WTC11 (cell line): Measurements from ENCODE around the gene PRXL2B. TPM values are rescaled to one million over a fixed set of nuclear protein-coding genes. Genes with fewer than 3 reads are reported as not detected.

Source experiments
- ATAC-seq: fragments of 200-7000 bp; cut with Tn5 transposase; 2 replicates; pipeline ENCODE4 v1.10.0; 2021; ENCODE audit warnings: mild to moderate bottlenecking, moderate library complexity
- CTCF ChIA-PET: fragments of 300-600 bp; sonication (Branson Sonifier 250); formaldehyde crosslinking; loops from one replicate; lab custom pipeline; 2021; ENCODE audit warnings: antibody characterized with exemption; lab: Charles Lee
- POLR2A ChIA-PET: fragments of 350-600 bp; sonication (Branson Sonifier 250); formaldehyde crosslinking; loops from one replicate; lab custom pipeline; 2021; ENCODE audit warnings: antibody characterized with exemption; lab: Charles Lee
- DNase-seq: peaks from one replicate; pipeline ENCODE4 v3.0.0; 2021; ENCODE audit warnings: low spot score
- H3K27ac Mint-ChIP-seq: 2 replicates; pipeline ENCODE4 v1.8.0; 2021; ENCODE audit warnings: mixed read lengths
- H3K27me3 Mint-ChIP-seq: 2 replicates; pipeline ENCODE4 v1.8.0; 2021; ENCODE audit warnings: low read depth, mild to moderate bottlenecking, moderate library complexity, mixed read lengths
- H3K36me3 Mint-ChIP-seq: 2 replicates; pipeline ENCODE4 v1.8.0; 2021; ENCODE audit warnings: mixed read lengths
- H3K4me1 Mint-ChIP-seq: 2 replicates; pipeline ENCODE4 v1.8.0; 2022; ENCODE audit warnings: mixed read lengths
- H3K4me3 Mint-ChIP-seq: 2 replicates; pipeline ENCODE4 v1.8.0; 2021; ENCODE audit warnings: mild to moderate bottlenecking, moderate library complexity, mixed read lengths
- H3K9me3 Mint-ChIP-seq: 2 replicates; pipeline ENCODE4 v1.8.0; 2021; ENCODE audit warnings: mixed read lengths
- CBFB ChIP-seq: sonication (generic); formaldehyde crosslinking; IDR thresholded peaks from 2 replicates; pipeline ENCODE4 v1.8.1; 2022; ENCODE audit warnings: mild to moderate bottlenecking, low read depth, missing genetic modification reagents
- CREB1 ChIP-seq: sonication (generic); formaldehyde crosslinking; IDR thresholded peaks from 2 replicates; pipeline ENCODE4 v1.8.0; 2023; ENCODE audit warnings: mild to moderate bottlenecking, missing genetic modification reagents
- FOXK1 ChIP-seq: sonication (generic); formaldehyde crosslinking; IDR thresholded peaks from 2 replicates; pipeline ENCODE4 v1.8.0; 2022; ENCODE audit warnings: mild to moderate bottlenecking, moderate library complexity, missing genetic modification reagents
- GTF2I ChIP-seq: fragments of 250-450 bp; sonication (Bioruptor Pico); conservative IDR thresholded peaks from 2 replicates; pipeline ENCODE4 v1.4.0; 2021; ENCODE audit warnings: mild to moderate bottlenecking
- IRF2 ChIP-seq: sonication (generic); formaldehyde crosslinking; IDR thresholded peaks from 2 replicates; pipeline ENCODE4 v1.8.0; 2022; ENCODE audit warnings: low read depth, missing genetic modification reagents, borderline replicate concordance
- JAZF1 ChIP-seq: fragments of 250-450 bp; sonication (Bioruptor Pico); IDR thresholded peaks from 2 replicates; pipeline ENCODE4 v1.9.0; 2021; ENCODE audit warnings: moderate library complexity, mild to moderate bottlenecking, inconsistent platforms
- NFATC4 ChIP-seq: fragments of 250-450 bp; sonication (Bioruptor Pico); IDR thresholded peaks from 2 replicates; pipeline ENCODE4 v1.9.0; 2021; ENCODE audit warnings: mild to moderate bottlenecking
- NR1H2 ChIP-seq: sonication (generic); formaldehyde crosslinking; IDR thresholded peaks from 2 replicates; pipeline ENCODE4 v1.9.0; 2021; ENCODE audit warnings: mild to moderate bottlenecking, moderate library complexity, missing genetic modification reagents
- TCF7 ChIP-seq: sonication (generic); formaldehyde crosslinking; IDR thresholded peaks from 2 replicates; pipeline ENCODE4 v1.8.0; 2022; ENCODE audit warnings: mild to moderate bottlenecking, low read depth, missing genetic modification reagents, moderate library complexity
- ZNF138 ChIP-seq: sonication (generic); formaldehyde crosslinking; conservative IDR thresholded peaks from 2 replicates; pipeline ENCODE4 v1.8.1; 2022; ENCODE audit warnings: mild to moderate bottlenecking, moderate library complexity, missing genetic modification reagents
- ZNF219 ChIP-seq: sonication (generic); formaldehyde crosslinking; IDR thresholded peaks from 2 replicates; pipeline ENCODE4 v1.8.0; 2023; ENCODE audit warnings: missing genetic modification reagents, mild to moderate bottlenecking, borderline replicate concordance
- ZNF416 ChIP-seq: fragments of 250-450 bp; sonication (Bioruptor Pico); IDR thresholded peaks from 2 replicates; pipeline ENCODE4 v1.9.0; 2021; ENCODE audit warnings: mild to moderate bottlenecking, inconsistent platforms
- total RNA-seq: library from RNA; stranded (reverse); gene quantifications from 3 replicates; pipeline ENCODE4 v1.2.3, GENCODE V29; 2021
- TF ChIP-seq, protein P1 (sequence below): sonication (generic); formaldehyde crosslinking; IDR thresholded peaks from 2 replicates; pipeline ENCODE4 v1.8.0; 2022; ENCODE audit warnings: mild to moderate bottlenecking, missing genetic modification reagents
- TF ChIP-seq, protein P2 (sequence below): fragments of 200-600 bp; IDR thresholded peaks from 2 replicates; pipeline ENCODE4 v1.8.0; 2022; ENCODE audit warnings: antibody characterized with exemption
- TF ChIP-seq, protein P3 (sequence below): sonication (generic); formaldehyde crosslinking; IDR thresholded peaks from 2 replicates; pipeline ENCODE4 v1.8.1; 2022; ENCODE audit warnings: mild to moderate bottlenecking, moderate library complexity, missing genetic modification reagents

Gene PRXL2B
- total RNA-seq, 1 experiment from 2014 or later, result 50.3 TPM

DNA sequence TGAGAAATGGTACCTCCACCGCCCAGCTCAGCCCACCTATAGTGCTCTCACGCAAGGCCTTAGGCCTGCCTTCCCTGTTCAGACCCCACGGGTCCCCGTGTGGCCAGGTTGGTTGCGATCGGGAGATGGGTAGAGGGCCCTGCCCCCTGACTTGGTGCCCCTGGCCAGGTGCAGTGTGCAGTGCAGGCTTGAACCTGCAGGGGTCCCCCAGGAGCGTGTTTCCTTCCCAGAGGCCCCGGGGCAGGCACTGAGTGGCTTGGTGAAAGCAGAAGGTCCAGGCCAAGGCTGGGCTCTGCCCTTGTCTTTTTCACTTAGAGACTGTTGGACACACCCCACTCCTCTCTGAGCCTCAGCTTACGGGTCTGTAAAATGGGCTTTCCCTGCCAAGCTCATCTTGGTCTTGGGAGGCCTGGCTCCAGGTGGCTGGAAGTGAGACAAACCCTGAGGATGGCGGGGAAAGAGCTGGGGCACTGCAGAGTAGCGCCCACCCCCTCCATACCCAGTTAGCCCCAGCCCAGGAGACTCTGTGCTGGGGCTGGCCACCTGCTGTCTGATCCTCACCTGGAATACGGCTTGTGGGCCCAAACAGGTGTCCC lies 47.2 kb upstream of the PRXL2B start:
- H3K9me3 Mint-ChIP-seq, result no peaks in the 10 kb centered on the region
- CTCF ChIA-PET, result interaction anchor here (0.6 to 2.1 kb wide), 7 partner anchors 8 to 158 kb away, joined by 3 to 8 read pairs (median 5); partner anchors contain the start of gene PANK4
- TF ChIP-seq ZNF416 (CRISPR knock-in tag) (no peak), ZNF138 (no peak), GTF2I (CRISPR knock-in tag) (0 out of 2 replicates have a peak, but pooled peaks have one; percentile 27), TCF7 (CRISPR knock-in tag) (no peak)
- TF ChIP-seq, protein P1, sequence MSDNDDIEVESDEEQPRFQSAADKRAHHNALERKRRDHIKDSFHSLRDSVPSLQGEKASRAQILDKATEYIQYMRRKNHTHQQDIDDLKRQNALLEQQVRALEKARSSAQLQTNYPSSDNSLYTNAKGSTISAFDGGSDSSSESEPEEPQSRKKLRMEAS, result no peak
- TF ChIP-seq, protein P2, sequence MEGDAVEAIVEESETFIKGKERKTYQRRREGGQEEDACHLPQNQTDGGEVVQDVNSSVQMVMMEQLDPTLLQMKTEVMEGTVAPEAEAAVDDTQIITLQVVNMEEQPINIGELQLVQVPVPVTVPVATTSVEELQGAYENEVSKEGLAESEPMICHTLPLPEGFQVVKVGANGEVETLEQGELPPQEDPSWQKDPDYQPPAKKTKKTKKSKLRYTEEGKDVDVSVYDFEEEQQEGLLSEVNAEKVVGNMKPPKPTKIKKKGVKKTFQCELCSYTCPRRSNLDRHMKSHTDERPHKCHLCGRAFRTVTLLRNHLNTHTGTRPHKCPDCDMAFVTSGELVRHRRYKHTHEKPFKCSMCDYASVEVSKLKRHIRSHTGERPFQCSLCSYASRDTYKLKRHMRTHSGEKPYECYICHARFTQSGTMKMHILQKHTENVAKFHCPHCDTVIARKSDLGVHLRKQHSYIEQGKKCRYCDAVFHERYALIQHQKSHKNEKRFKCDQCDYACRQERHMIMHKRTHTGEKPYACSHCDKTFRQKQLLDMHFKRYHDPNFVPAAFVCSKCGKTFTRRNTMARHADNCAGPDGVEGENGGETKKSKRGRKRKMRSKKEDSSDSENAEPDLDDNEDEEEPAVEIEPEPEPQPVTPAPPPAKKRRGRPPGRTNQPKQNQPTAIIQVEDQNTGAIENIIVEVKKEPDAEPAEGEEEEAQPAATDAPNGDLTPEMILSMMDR, result peak; percentile 57
- POLR2A ChIA-PET, result interaction anchor here (1.1 kb wide), 1 partner anchor 33 kb away, joined by 3 read pairs; no protein-coding TSS in a partner anchor
- no peak overlapping the region for H3K27ac Mint-ChIP-seq
- no peak overlapping the region for H3K4me3 Mint-ChIP-seq
- peaks cover 9% of the 10 kb centered on the region for H3K4me1 Mint-ChIP-seq
- ATAC-seq, result peak; percentile 79
- peak; percentile 83 for DNase-seq
- peaks cover 44% of the 10 kb centered on the region for H3K27me3 Mint-ChIP-seq
- no peaks in the 10 kb centered on the region for H3K36me3 Mint-ChIP-seq

DNA sequence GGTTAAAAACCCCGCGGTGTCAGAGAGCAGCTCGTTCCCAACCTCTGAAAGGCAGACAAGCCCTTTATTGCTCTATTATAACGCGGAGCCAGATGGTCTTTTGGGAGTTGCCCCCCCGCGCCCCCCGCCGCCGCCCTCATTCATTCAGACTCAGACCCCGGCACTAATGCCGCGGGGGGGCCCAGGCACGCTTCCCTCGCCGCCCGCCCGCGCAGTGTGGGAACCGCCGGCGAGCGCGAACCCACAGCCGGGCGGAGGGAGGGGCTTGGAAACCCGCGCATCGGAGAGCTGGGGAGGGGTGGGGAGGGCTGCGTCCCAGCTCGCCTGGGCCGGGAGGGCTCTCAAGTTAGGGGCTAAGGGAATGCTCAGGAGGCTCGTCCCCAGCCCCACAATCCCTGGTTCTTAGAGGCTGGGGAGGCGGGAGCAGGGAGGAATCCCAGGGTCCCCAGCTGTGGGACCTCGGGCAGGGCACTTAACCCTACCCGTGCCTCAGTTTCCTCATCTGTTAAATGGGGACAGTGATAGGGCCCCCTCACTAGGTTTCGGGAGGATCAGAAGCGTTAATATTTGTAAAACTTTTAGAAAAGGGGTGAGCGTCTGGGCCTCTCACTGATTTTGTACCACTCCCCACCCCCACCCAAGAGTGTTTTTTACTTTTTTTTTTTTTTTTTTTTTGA lies 45.6 kb upstream of the PRXL2B start:
- ChIA-PET POLR2A (no interaction called here), CTCF (interaction anchor here (0.6 to 2.1 kb wide), 9 partner anchors 10 to 569 kb away, joined by 3 to 8 read pairs (median 5); partner anchors contain the start of genes MMEL1 and PANK4)
- Mint-ChIP-seq H3K9me3 (no peaks in the 10 kb centered on the region), H3K27ac (no peak overlapping the region), H3K4me3 (peak overlapping the region; percentile 45), H3K4me1 (no peaks in the 10 kb centered on the region; the same call in 1 of the 2 replicates), H3K36me3 (no peaks in the 10 kb centered on the region), H3K27me3 (peaks cover 31% of the 10 kb centered on the region)
- DNase-seq (peak; percentile 49), ATAC-seq (peak; percentile 10)
- TF ChIP-seq GTF2I (CRISPR knock-in tag) (peak; percentile 69; the same call in 1 of the 2 replicates), ZNF219 (no peak)

DNA sequence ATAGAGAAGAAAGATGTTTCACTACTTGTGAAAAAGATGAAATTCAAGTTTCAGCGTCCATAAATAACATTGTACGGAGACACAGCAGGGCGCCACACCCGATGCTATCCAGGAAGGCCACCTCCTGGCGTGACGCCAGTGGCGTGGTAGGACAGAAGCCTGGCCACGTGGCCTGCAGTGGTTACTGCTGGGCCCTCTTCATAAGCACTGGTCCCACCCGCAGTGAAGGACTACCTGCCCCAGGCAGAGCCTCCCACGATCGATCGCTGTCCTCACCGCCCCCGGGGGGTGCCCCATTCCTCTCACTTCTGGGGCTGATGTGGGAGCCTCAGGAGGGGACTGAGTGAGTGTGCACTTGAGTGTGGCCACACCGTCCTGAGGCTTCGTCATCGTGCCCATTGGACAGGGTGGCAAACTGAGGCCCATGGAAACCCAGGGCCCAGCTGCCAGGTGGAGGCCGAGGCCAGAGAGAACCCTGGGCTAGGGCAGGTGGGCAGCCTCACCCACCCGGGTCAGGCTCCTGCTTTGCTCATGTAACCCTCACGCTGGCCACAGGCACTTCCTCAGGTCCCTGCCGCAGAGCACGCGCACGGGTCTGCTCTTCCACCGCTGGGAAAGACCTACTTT lies 44.8 kb upstream of the PRXL2B start:
- TF ChIP-seq JAZF1 (no peak), IRF2 (no peak), NR1H2 (CRISPR knock-in tag) (no peak), NFATC4 (no peak), CBFB (CRISPR knock-in tag) (no peak), FOXK1 (CRISPR knock-in tag) (no peak), GTF2I (CRISPR knock-in tag) (peak; percentile 91), CREB1 (CRISPR knock-in tag) (no peak)
- TF ChIP-seq, protein P3, sequence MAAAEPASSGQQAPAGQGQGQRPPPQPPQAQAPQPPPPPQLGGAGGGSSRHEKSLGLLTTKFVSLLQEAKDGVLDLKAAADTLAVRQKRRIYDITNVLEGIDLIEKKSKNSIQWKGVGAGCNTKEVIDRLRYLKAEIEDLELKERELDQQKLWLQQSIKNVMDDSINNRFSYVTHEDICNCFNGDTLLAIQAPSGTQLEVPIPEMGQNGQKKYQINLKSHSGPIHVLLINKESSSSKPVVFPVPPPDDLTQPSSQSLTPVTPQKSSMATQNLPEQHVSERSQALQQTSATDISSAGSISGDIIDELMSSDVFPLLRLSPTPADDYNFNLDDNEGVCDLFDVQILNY (CRISPR knock-in tag), result no peak
- H3K27me3 Mint-ChIP-seq, result peaks cover 27% of the 10 kb centered on the region
- H3K27ac Mint-ChIP-seq, result no peak overlapping the region
- no peak for DNase-seq
- no peaks in the 10 kb centered on the region for H3K9me3 Mint-ChIP-seq
- H3K36me3 Mint-ChIP-seq, result no peaks in the 10 kb centered on the region
- CTCF ChIA-PET, result interaction anchor here (0.7 to 1.9 kb wide), 4 partner anchors 11 to 112 kb away, joined by 3 to 8 read pairs (median 4); partner anchors contain the start of gene PANK4
- H3K4me1 Mint-ChIP-seq, result no peaks in the 10 kb centered on the region; the same call in 1 of the 2 replicates
- ATAC-seq, result no peak
- POLR2A ChIA-PET, result interaction anchor here (0.8 kb wide), 1 partner anchor 16 kb away, joined by 3 read pairs; the partner anchor contains the start of gene PANK4
- H3K4me3 Mint-ChIP-seq, result peak overlapping the region; percentile 34
